Astrocyte (in vitro differentiated cells and primary cell): ENCODE data around the gene TBC1D5. TPM values are rescaled to one million over a fixed set of nuclear protein-coding genes. Genes with fewer than 3 reads are reported as not detected.
"Not testable (repeated sequence)": the region's sequence is repeated elsewhere in the genome, so short reads cannot be mapped to it uniquely, and the experiment has no call there.

Source experiments
- DNase-seq: peaks from one replicate; pipeline ENCODE4 v3.0.0-alpha.2; 2010; ENCODE audit warnings: low read depth
- FAIRE-seq: peaks from 2 replicates; lab custom pipeline; 2011; peaks lifted over from hg19 to GRCh38; lab: Jason Lieb, UNC
- H2AFZ ChIP-seq: 2 replicates; pipeline ENCODE4 v1.6.0; 2012; ENCODE audit warnings: low read depth, low read length, inconsistent platforms
- H3K27ac ChIP-seq: 2 replicates; pipeline ENCODE4 v1.5.1; 2011; ENCODE audit warnings: low read depth, low read length, inconsistent platforms
- H3K27me3 ChIP-seq: 2 replicates; pipeline ENCODE4 v1.6.0; 2011; ENCODE audit warnings: low read length, inconsistent platforms; ENCODE audit not compliant: insufficient read depth
- H3K36me3 ChIP-seq: 2 replicates; pipeline ENCODE4 v1.5.1; 2011; ENCODE audit warnings: low read length, inconsistent platforms; ENCODE audit not compliant: insufficient read depth
- H3K4me1 ChIP-seq: 2 replicates; pipeline ENCODE4 v1.5.1; 2011; ENCODE audit warnings: low read length, inconsistent platforms; ENCODE audit not compliant: insufficient read depth
- H3K4me2 ChIP-seq: 2 replicates; pipeline ENCODE4 v1.6.0; 2012; ENCODE audit warnings: low read length, inconsistent platforms
- H3K4me3 ChIP-seq: 2 replicates; pipeline ENCODE4 v1.5.1; 2011; ENCODE audit warnings: low read depth, mild to moderate bottlenecking, low read length, inconsistent platforms; ENCODE audit not compliant: insufficient read depth
- H3K79me2 ChIP-seq: 2 replicates; pipeline ENCODE4 v1.6.0; 2012; ENCODE audit warnings: mild to moderate bottlenecking, low read length, inconsistent platforms; ENCODE audit not compliant: insufficient read depth
- H3K9ac ChIP-seq: 2 replicates; pipeline ENCODE4 v1.6.0; 2012; ENCODE audit warnings: mild to moderate bottlenecking, low read length, inconsistent platforms
- H3K9me3 ChIP-seq: 2 replicates; pipeline ENCODE4 v1.5.1; 2012; ENCODE audit warnings: low read depth, mild to moderate bottlenecking, low read length, inconsistent platforms; ENCODE audit not compliant: insufficient read depth
- H4K20me1 ChIP-seq: 2 replicates; pipeline ENCODE4 v1.6.0; 2012; ENCODE audit warnings: low read length, inconsistent platforms; ENCODE audit not compliant: insufficient read depth
- H3K27ac Mint-ChIP-seq: one replicate; pipeline ENCODE4 v1.8.0; 2021; ENCODE audit warnings: mild to moderate bottlenecking, mixed read lengths; ENCODE audit not compliant: unreplicated experiment
- H3K27me3 Mint-ChIP-seq: one replicate; pipeline ENCODE4 v1.8.0; 2021; ENCODE audit warnings: low read depth, mixed read lengths; ENCODE audit not compliant: unreplicated experiment
- H3K36me3 Mint-ChIP-seq: one replicate; pipeline ENCODE4 v1.8.0; 2021; ENCODE audit warnings: low read depth, mixed read lengths; ENCODE audit not compliant: unreplicated experiment
- H3K4me1 Mint-ChIP-seq: one replicate; pipeline ENCODE4 v1.8.0; 2021; ENCODE audit warnings: low read depth, mixed read lengths; ENCODE audit not compliant: unreplicated experiment
- H3K4me3 Mint-ChIP-seq: one replicate; pipeline ENCODE4 v1.8.0; 2021; ENCODE audit warnings: mild to moderate bottlenecking, moderate library complexity, mixed read lengths; ENCODE audit not compliant: unreplicated experiment
- H3K9me3 Mint-ChIP-seq: one replicate; pipeline ENCODE4 v1.8.0; 2021; ENCODE audit warnings: mild to moderate bottlenecking, mixed read lengths; ENCODE audit not compliant: unreplicated experiment
- CTCF ChIP-seq: IDR thresholded peaks from 2 replicates; pipeline ENCODE4 v1.5.1; 2011; ENCODE audit warnings: low read depth, mild to moderate bottlenecking, inconsistent platforms, low read length, moderate library complexity; ENCODE audit not compliant: insufficient read depth
- EZH2 ChIP-seq: IDR thresholded peaks from 2 replicates; pipeline ENCODE4 v1.6.1; 2012; ENCODE audit warnings: mild to moderate bottlenecking, low read length, inconsistent platforms; ENCODE audit not compliant: insufficient read depth
- total RNA-seq: library from RNA; stranded (reverse); gene quantifications from 2 replicates; pipeline ENCODE4 v1.2.1, GENCODE V29; 2021

Gene TBC1D5
- total RNA-seq, 1 donor from 2014 or later = 23.0 TPM

DNA sequence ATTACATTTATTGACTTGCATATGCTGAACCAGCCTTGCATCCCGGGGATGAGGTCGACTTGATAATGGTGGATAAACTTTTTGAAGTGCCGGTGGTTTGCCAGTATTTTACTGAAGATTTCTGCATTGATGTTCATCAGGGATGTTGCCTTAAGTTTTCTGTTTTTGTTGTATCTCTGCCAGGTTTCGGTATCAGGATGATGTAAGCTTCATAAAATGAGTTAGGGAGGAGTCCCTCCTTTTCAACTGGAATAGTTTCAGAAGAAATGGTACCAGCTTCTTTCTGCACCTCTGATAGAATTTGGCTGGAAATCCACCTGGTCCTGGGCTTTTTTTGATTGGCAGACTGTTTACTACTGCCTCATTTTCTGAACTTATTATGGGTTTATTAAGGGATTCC is 250.8 kb downstream of the TBC1D5 start:
- DNase-seq (peak; percentile 81), FAIRE-seq (no peak)
- Histone ChIP-seq H3K9ac (no peak overlapping the region), H3K4me3 (no peak overlapping the region), H2AFZ (no peak overlapping the region), H4K20me1 (no peaks in the 10 kb centered on the region), H3K27me3 (no peaks in the 10 kb centered on the region), H3K27ac (no peak overlapping the region), H3K4me1 (peaks cover 6% of the 10 kb centered on the region), H3K36me3 (no peaks in the 10 kb centered on the region), H3K9me3 (peaks cover 3% of the 10 kb centered on the region), H3K79me2 (no peaks in the 10 kb centered on the region), H3K4me2 (peak overlapping the region; percentile 13)
- no peaks in the 10 kb centered on the region for H3K27me3 Mint-ChIP-seq
- H3K4me3 Mint-ChIP-seq = no peak overlapping the region
- peaks cover 13% of the 10 kb centered on the region for H3K9me3 Mint-ChIP-seq
- no peak for TF ChIP-seq EZH2
- no peak for TF ChIP-seq CTCF
- peaks cover 5% of the 10 kb centered on the region for H3K4me1 Mint-ChIP-seq
- H3K27ac Mint-ChIP-seq = no peak overlapping the region
- peaks cover 9% of the 10 kb centered on the region for H3K36me3 Mint-ChIP-seq

DNA sequence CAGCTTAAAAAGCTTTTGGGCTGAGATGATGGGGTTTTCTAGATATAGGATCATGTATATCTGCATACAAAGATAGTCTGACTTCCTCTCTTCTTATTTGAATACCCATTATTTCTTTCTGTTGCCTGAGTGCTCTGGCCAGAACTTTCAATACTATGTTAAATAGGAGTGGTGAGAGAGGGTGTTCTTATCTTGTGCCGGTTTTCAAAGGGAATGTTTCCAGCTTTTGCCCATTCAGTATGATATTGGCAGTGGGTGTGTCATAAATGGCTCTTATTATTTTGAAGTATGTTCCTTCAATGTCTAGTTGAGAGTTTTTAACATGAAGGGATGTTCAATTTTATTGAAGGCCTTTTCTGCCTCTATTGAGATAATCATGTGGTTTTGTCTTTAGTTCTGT is 251.2 kb downstream of the TBC1D5 start:
- H3K4me1 Mint-ChIP-seq, H3K27me3 Mint-ChIP-seq, H3K36me3 ChIP-seq, FAIRE-seq, H3K27ac ChIP-seq, DNase-seq, H3K27me3 ChIP-seq, H4K20me1 ChIP-seq, H3K27ac Mint-ChIP-seq, H3K9ac ChIP-seq, H3K4me3 Mint-ChIP-seq, H3K9me3 ChIP-seq, H2AFZ ChIP-seq, H3K36me3 Mint-ChIP-seq, H3K79me2 ChIP-seq, H3K4me3 ChIP-seq, H3K4me1 ChIP-seq: not testable (repeated sequence)
- peak overlapping the region; percentile 13 for H3K4me2 ChIP-seq
- H3K9me3 Mint-ChIP-seq = peaks cover 13% of the 10 kb centered on the region

DNA sequence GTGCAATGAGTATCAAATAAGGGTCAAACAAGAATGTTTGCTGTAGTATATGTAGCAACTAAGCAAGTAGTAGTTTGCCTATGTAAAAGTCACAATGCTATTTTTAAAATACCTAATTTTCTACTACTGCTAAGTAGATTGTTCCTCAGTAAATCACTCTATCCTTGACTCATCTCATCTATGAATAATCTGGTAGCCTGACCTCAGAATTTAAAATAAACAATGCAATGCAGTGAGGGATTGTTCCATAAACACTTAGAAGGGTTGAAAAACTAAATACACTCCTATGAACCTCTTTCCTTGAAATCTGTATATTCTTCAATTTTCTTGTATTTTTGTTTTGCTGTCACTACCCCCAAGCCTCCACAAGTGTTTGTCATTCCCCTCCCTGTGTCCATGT is 253.3 kb downstream of the TBC1D5 start:
- H3K36me3 ChIP-seq = no peaks in the 10 kb centered on the region
- no peak overlapping the region for H2AFZ ChIP-seq
- TF ChIP-seq EZH2 (no peak), CTCF (no peak)
- H3K79me2 ChIP-seq = no peaks in the 10 kb centered on the region
- no peaks in the 10 kb centered on the region for H4K20me1 ChIP-seq
- no peak overlapping the region for H3K4me2 ChIP-seq
- no peak overlapping the region for H3K4me3 Mint-ChIP-seq
- H3K4me1 Mint-ChIP-seq = peaks cover 3% of the 10 kb centered on the region
- H3K9me3 Mint-ChIP-seq = peaks cover 13% of the 10 kb centered on the region
- peaks cover 9% of the 10 kb centered on the region for H3K36me3 Mint-ChIP-seq
- H3K27me3 Mint-ChIP-seq = no peaks in the 10 kb centered on the region
- no peak overlapping the region for H3K9ac ChIP-seq
- H3K27me3 ChIP-seq = no peaks in the 10 kb centered on the region
- DNase-seq (peak; percentile 56), FAIRE-seq (no peak)
- no peak overlapping the region for H3K27ac Mint-ChIP-seq
- H3K4me3 ChIP-seq = no peak overlapping the region
- H3K9me3 ChIP-seq = peaks cover 3% of the 10 kb centered on the region
- H3K4me1 ChIP-seq = peaks cover 6% of the 10 kb centered on the region
- H3K27ac ChIP-seq = no peak overlapping the region
